Activated CD4-positive, alpha-beta T cell treated with anti-CD3 and anti-CD28 coated beads, Interleukin-2, amount 50 U/mL, for 4 hours (primary cell): Measurements from ENCODE around the gene AOAH.

Source experiments
- DNase-seq, 2 experiments: peaks; one replicate each; pipeline ENCODE4 v3.0.0-alpha.2; 2020

The AOAH gene

GRCh38 chr7:36690514-36691187 lies 33.6 kb downstream of the AOAH start:
- DNase-seq, result no peak

- no peak for DNase-seq
These were observed 34.3 kb downstream of the AOAH start for GRCh38 chr7:36690041-36690440.

- DNase-seq, result peak; percentile 16 to 20
These were observed 37.8 kb downstream of the AOAH start for GRCh38 chr7:36686499-36686898.

- no peak for DNase-seq
These were observed 39.3 kb downstream of the AOAH start for GRCh38 chr7:36684954-36685353.

- DNase-seq, result no peak
These were observed 40.5 kb downstream of the AOAH start for GRCh38 chr7:36683695-36684357.

- no peak for DNase-seq
These were observed 41.2 kb downstream of the AOAH start for GRCh38 chr7:36683111-36683510.

- DNase-seq, result no peak
These were observed 42.2 kb downstream of the AOAH start for GRCh38 chr7:36682102-36682501.

GRCh38 chr7:36677769-36678437 lies 46.4 kb downstream of the AOAH start:
- DNase-seq, result peak; percentile 39 to 56

- no peak for DNase-seq
These were observed 50.6 kb downstream of the AOAH start for GRCh38 chr7:36673703-36674102.

- DNase-seq, result no peak
These were observed 52.9 kb downstream of the AOAH start for GRCh38 chr7:36671432-36671829.

GRCh38 chr7:36670585-36671431 lies 53.5 kb downstream of the AOAH start:
- peak; percentile 51 to 55 for DNase-seq

GRCh38 chr7:36668750-36669149 lies 55.5 kb downstream of the AOAH start:
- DNase-seq, result no peak

- no peak for DNase-seq
These were observed 56.2 kb downstream of the AOAH start for GRCh38 chr7:36668080-36668479.

- DNase-seq, result no peak
These were observed 57.1 kb downstream of the AOAH start for GRCh38 chr7:36667007-36667745.

GRCh38 chr7:36663481-36663880 lies 60.8 kb downstream of the AOAH start:
- DNase-seq, result no peak

GRCh38 chr7:36661135-36661840 lies 63.0 kb downstream of the AOAH start:
- DNase-seq, result no peak

- no peak for DNase-seq
These were observed 64.5 kb downstream of the AOAH start for GRCh38 chr7:36659638-36660341.

GRCh38 chr7:36659172-36659516 lies 65.2 kb downstream of the AOAH start:
- no peak for DNase-seq

GRCh38 chr7:36658335-36659171 lies 65.7 kb downstream of the AOAH start:
- no peak for DNase-seq

- no peak for DNase-seq
These were observed 67.1 kb downstream of the AOAH start for GRCh38 chr7:36657036-36657660.
